Peyer's patch (tissue), 4 donors: ENCODE measurements around the gene H6PD.

Experiments
- CTCF ChIP-seq, 6 experiments: fragments of 450-650 bp in 4 of 6; fragments of 200-600 bp in 2 of 6; sonication (generic) in 1 of 6; IDR thresholded peaks; one replicate each; pipeline ENCODE4 v1.5.1; 2017 to 2019; ENCODE audit warnings: antibody characterized with exemption in 6 of 6, mild to moderate bottlenecking in 3 of 6, moderate library complexity in 1 of 6
- POLR2A ChIP-seq, 2 donors: fragments of 450-650 bp; IDR thresholded peaks; one replicate each; pipeline ENCODE4 v1.5.1; 2017; ENCODE audit warnings: antibody characterized with exemption in 2 of 2, mild to moderate bottlenecking in 2 of 2, moderate library complexity in 2 of 2

- TF ChIP-seq POLR2A (IDR thresholded peaks at IDR 0.05), result no peak
- TF ChIP-seq CTCF (IDR thresholded peaks at IDR 0.05), result no peak
Measured at GRCh38 chr1:9265037-9265436, 30.5 kb downstream of the H6PD start.
